ENCODE data around the gene ZBED1. TPM values are rescaled to one million over a fixed set of nuclear protein-coding genes. Genes with fewer than 3 reads are reported as not detected.

Gene ZBED1
- total and polyA plus RNA-seq, 9 of the 15 experiments (the other 6 are each of a cell fraction or from before 2014, with no cell fraction given): 0.61 to 27.6 (median 13.9) TPM

DNA sequence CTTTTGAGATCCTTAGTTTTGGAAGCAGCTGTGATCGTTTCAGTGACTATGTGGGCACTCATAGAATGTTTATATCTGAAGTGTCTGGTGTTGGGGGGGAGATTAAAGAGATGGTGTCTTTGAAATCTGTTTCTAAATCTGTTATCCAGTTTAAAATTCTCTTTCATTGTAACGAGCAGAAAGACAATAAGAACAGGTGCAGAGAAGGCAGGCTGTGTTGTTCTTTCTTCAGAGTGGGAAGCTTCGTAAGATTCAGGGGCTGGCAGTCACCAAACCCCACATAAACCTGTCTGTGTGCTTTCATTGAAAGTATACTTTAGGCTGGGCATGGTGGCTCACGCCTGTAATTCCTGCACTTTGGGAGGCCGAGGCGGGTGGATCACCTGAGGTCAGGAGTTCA, 16.3 kb upstream of the ZBED1 start (continued):
- TF ChIP-seq, protein P1, sequence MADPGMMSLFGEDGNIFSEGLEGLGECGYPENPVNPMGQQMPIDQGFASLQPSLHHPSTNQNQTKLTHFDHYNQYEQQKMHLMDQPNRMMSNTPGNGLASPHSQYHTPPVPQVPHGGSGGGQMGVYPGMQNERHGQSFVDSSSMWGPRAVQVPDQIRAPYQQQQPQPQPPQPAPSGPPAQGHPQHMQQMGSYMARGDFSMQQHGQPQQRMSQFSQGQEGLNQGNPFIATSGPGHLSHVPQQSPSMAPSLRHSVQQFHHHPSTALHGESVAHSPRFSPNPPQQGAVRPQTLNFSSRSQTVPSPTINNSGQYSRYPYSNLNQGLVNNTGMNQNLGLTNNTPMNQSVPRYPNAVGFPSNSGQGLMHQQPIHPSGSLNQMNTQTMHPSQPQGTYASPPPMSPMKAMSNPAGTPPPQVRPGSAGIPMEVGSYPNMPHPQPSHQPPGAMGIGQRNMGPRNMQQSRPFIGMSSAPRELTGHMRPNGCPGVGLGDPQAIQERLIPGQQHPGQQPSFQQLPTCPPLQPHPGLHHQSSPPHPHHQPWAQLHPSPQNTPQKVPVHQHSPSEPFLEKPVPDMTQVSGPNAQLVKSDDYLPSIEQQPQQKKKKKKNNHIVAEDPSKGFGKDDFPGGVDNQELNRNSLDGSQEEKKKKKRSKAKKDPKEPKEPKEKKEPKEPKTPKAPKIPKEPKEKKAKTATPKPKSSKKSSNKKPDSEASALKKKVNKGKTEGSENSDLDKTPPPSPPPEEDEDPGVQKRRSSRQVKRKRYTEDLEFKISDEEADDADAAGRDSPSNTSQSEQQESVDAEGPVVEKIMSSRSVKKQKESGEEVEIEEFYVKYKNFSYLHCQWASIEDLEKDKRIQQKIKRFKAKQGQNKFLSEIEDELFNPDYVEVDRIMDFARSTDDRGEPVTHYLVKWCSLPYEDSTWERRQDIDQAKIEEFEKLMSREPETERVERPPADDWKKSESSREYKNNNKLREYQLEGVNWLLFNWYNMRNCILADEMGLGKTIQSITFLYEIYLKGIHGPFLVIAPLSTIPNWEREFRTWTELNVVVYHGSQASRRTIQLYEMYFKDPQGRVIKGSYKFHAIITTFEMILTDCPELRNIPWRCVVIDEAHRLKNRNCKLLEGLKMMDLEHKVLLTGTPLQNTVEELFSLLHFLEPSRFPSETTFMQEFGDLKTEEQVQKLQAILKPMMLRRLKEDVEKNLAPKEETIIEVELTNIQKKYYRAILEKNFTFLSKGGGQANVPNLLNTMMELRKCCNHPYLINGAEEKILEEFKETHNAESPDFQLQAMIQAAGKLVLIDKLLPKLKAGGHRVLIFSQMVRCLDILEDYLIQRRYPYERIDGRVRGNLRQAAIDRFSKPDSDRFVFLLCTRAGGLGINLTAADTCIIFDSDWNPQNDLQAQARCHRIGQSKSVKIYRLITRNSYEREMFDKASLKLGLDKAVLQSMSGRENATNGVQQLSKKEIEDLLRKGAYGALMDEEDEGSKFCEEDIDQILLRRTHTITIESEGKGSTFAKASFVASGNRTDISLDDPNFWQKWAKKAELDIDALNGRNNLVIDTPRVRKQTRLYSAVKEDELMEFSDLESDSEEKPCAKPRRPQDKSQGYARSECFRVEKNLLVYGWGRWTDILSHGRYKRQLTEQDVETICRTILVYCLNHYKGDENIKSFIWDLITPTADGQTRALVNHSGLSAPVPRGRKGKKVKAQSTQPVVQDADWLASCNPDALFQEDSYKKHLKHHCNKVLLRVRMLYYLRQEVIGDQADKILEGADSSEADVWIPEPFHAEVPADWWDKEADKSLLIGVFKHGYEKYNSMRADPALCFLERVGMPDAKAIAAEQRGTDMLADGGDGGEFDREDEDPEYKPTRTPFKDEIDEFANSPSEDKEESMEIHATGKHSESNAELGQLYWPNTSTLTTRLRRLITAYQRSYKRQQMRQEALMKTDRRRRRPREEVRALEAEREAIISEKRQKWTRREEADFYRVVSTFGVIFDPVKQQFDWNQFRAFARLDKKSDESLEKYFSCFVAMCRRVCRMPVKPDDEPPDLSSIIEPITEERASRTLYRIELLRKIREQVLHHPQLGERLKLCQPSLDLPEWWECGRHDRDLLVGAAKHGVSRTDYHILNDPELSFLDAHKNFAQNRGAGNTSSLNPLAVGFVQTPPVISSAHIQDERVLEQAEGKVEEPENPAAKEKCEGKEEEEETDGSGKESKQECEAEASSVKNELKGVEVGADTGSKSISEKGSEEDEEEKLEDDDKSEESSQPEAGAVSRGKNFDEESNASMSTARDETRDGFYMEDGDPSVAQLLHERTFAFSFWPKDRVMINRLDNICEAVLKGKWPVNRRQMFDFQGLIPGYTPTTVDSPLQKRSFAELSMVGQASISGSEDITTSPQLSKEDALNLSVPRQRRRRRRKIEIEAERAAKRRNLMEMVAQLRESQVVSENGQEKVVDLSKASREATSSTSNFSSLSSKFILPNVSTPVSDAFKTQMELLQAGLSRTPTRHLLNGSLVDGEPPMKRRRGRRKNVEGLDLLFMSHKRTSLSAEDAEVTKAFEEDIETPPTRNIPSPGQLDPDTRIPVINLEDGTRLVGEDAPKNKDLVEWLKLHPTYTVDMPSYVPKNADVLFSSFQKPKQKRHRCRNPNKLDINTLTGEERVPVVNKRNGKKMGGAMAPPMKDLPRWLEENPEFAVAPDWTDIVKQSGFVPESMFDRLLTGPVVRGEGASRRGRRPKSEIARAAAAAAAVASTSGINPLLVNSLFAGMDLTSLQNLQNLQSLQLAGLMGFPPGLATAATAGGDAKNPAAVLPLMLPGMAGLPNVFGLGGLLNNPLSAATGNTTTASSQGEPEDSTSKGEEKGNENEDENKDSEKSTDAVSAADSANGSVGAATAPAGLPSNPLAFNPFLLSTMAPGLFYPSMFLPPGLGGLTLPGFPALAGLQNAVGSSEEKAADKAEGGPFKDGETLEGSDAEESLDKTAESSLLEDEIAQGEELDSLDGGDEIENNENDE (IDR thresholded peaks at IDR 0.05; ENCODE audit: low read depth, low read length): no peak
- TF ChIP-seq TRIM28 (IDR thresholded peaks at IDR 0.05) (no peak), PHTF2 (CRISPR knock-in tag; IDR thresholded peaks at IDR 0.05) (no peak), U2AF2 (optimal IDR thresholded peaks at IDR 0.05; ENCODE audit: low read depth, low read length) (no peak), E2F1 (CRISPR knock-in tag; IDR thresholded peaks at IDR 0.05) (no peak), MTA1 (IDR thresholded peaks at IDR 0.05; ENCODE audit: borderline replicate concordance) (no peak), ZNF696 (CRISPR knock-in tag; conservative IDR thresholded peaks at IDR 0.05) (no peak), ZZZ3 (IDR thresholded peaks at IDR 0.05) (no peak)
